ENCODE results near the gene SNX13.

The SNX13 gene

GRCh38 chr7:17947620-17948019 is 7.3 kb upstream of the SNX13 start:
- TF ChIP-seq CTCF (IDR thresholded peaks at IDR 0.05; ENCODE audit: low read depth, low read length, missing control alignments), result no peak
- no peak for DNase-seq (ENCODE audit: low read depth)
- H3K4me3 ChIP-seq (ENCODE audit: low read depth, low read length), result no peak overlapping the region

DNA sequence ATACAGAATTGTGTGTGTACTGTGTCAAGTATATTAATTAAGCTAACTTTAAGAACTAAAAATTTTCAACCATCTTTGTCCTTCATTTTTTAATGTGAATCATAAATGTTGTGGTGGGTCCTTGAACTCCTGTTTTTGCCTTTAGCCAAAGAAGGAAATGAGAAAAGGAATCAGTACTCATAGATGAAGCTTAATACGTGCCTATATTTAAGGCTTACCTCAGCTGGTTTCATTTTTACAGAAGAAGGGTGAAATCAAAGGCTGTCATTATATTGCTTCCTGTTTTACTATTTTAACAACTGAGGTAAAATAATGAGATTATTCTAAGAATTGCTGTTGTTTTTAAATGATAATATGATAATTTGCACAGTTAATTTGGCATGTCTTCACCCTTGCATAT is 6.3 kb upstream of the SNX13 start:
- no peak for TF ChIP-seq CTCF (IDR thresholded peaks at IDR 0.05; ENCODE audit: low read depth, low read length, missing control alignments)
- no peak for DNase-seq (ENCODE audit: low read depth)
- H3K4me3 ChIP-seq (ENCODE audit: low read depth, low read length), result no peak overlapping the region

DNA sequence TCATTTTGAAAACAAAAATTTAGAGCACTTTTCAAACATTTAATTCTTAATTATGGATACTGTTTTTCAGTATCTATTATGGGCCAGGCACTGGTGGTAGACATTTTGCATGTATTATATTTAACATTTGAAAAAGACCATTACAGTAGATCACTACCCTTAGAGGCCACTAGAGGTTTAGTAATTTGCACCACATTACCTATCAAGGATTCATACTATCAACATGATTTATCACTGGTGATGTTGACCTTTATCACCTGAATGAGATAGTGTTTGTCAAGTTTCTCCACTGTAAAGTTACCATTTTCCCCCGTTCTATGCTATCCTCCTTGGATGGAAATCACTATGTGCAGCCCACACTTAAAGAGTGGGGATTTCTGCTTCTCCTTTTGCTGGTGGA is 4.4 kb upstream of the SNX13 start:
- no peak overlapping the region for H3K4me3 ChIP-seq (ENCODE audit: low read depth, low read length)
- TF ChIP-seq CTCF (IDR thresholded peaks at IDR 0.05; ENCODE audit: low read depth, low read length, missing control alignments), result peak; percentile 26
- DNase-seq (ENCODE audit: low read depth), result no peak

- TF ChIP-seq CTCF (IDR thresholded peaks at IDR 0.05; ENCODE audit: low read depth, low read length, missing control alignments), result no peak
- H3K4me3 ChIP-seq (ENCODE audit: low read depth, low read length), result no peak overlapping the region
- no peak for DNase-seq (ENCODE audit: low read depth)
These were observed 2.7 kb upstream of the SNX13 start for GRCh38 chr7:17943006-17943405.

DNA sequence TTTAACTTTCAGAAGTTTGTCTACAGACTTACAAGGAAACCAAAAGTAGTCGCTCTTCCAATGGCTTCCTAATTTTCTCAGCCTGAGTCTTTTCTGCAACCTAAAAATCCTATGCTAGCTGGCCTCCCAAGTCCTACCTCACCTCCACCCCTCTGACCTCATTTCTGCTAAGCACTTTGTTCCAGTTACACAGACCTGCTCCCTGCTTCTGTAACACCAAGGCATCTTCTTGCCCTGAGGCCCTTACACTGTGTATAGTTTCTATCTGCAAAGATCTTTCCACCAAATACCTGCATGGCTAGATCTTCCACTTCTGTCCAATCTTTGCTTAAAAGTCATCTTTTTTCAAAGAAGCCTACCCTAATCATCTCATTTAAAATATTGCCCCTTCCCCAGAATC is 1.9 kb upstream of the SNX13 start:
- H3K4me3 ChIP-seq (ENCODE audit: low read depth, low read length), result no peak overlapping the region
- DNase-seq (ENCODE audit: low read depth), result no peak
- no peak for TF ChIP-seq CTCF (IDR thresholded peaks at IDR 0.05; ENCODE audit: low read depth, low read length, missing control alignments)

- no peak for DNase-seq (ENCODE audit: low read depth)
- H3K4me3 ChIP-seq (ENCODE audit: low read depth, low read length), result peak overlapping the region; percentile 90
- no peak for TF ChIP-seq CTCF (IDR thresholded peaks at IDR 0.05; ENCODE audit: low read depth, low read length, missing control alignments)
These were observed 697 bp upstream of the SNX13 start for GRCh38 chr7:17940951-17941431.

GRCh38 chr7:17939606-17940301 is 540 bp downstream of the SNX13 start:
- peak overlapping the region; percentile 90 for H3K4me3 ChIP-seq (ENCODE audit: low read depth, low read length)
- no peak for TF ChIP-seq CTCF (IDR thresholded peaks at IDR 0.05; ENCODE audit: low read depth, low read length, missing control alignments)
- DNase-seq (ENCODE audit: low read depth), result no peak

Data from GM12864 (cell line).